ENCODE measurements around the gene MAGEA3. TPM values are rescaled to one million over a fixed set of nuclear protein-coding genes. Genes with fewer than 3 reads are reported as not detected.
"Not testable (repeated sequence)": the region's sequence is repeated elsewhere in the genome, so short reads cannot be mapped to it uniquely, and the experiment has no call there.

Gene MAGEA3, protein sequence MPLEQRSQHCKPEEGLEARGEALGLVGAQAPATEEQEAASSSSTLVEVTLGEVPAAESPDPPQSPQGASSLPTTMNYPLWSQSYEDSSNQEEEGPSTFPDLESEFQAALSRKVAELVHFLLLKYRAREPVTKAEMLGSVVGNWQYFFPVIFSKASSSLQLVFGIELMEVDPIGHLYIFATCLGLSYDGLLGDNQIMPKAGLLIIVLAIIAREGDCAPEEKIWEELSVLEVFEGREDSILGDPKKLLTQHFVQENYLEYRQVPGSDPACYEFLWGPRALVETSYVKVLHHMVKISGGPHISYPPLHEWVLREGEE
- total RNA-seq (not detected in 2 replicates), polyA plus RNA-seq (not detected in 2 replicates)

- H3K79me2 ChIP-seq; H4K20me1 ChIP-seq (ENCODE audit: insufficient read depth, poor library complexity, severe bottlenecking); H3K4me3 ChIP-seq; H3K27ac ChIP-seq; H3K9me3 ChIP-seq (ENCODE audit: low read depth); H3K4me1 ChIP-seq (ENCODE audit: insufficient read depth); H3K9me2 ChIP-seq (replicated peaks; ENCODE audit: insufficient read depth); H3K36me3 ChIP-seq (replicated peaks; ENCODE audit: insufficient read depth, low read depth); H3K4me2 ChIP-seq; H3K27me3 ChIP-seq; DNase-seq (ENCODE audit: low spot score); H2AFZ ChIP-seq: not testable (repeated sequence)
- 94% methylated on average over 5 of the region's 34 CpGs for WGBS (ENCODE audit: low lambda C conversion rate, missing lambda C conversion rate)
Observed at GRCh38 chrX:152697952-152698931, at the start of gene MAGEA3. TSS of gene MAGEA3 (plus strand) at chrX:152698794. CDS start at chrX:152700833, 2,039 bp downstream.

- TF ChIP-seq CTCF (IDR thresholded peaks at IDR 0.05; ENCODE audit: poor library complexity) (no peak), EZH2phosphoT487 (IDR thresholded peaks at IDR 0.05; ENCODE audit: low read depth, severe bottlenecking, unreplicated experiment) (no peak), EZH2 (IDR thresholded peaks at IDR 0.05; ENCODE audit: borderline replicate concordance) (no peak)
- 89% methylated on average over 6 of the region's 6 CpGs for WGBS (ENCODE audit: low lambda C conversion rate, missing lambda C conversion rate)
- H3K4me3 ChIP-seq = no peak overlapping the region
- no peak overlapping the region for H3K4me2 ChIP-seq
- no peaks in the 10 kb centered on the region for H3K36me3 ChIP-seq (replicated peaks; ENCODE audit: insufficient read depth, low read depth)
- no peak for DNase-seq (ENCODE audit: low spot score)
- H4K20me1 ChIP-seq (ENCODE audit: insufficient read depth, poor library complexity, severe bottlenecking) = no peaks in the 10 kb centered on the region
- no peaks in the 10 kb centered on the region for H3K9me3 ChIP-seq (ENCODE audit: low read depth)
- no peak overlapping the region for H3K27ac ChIP-seq
- no peaks in the 10 kb centered on the region for H3K27me3 ChIP-seq
- H2AFZ ChIP-seq = no peak overlapping the region
- no peaks in the 10 kb centered on the region for H3K79me2 ChIP-seq
- no peaks in the 10 kb centered on the region for H3K9me2 ChIP-seq (replicated peaks; ENCODE audit: insufficient read depth)
- H3K4me1 ChIP-seq (ENCODE audit: insufficient read depth) = no peaks in the 10 kb centered on the region
Observed at GRCh38 chrX:152652060-152652459, 46.5 kb upstream of the MAGEA3 start.

GRCh38 chrX:152652467-152652866, 46.1 kb upstream of the MAGEA3 start:
- H3K4me3 ChIP-seq = no peak overlapping the region
- no peak for DNase-seq (ENCODE audit: low spot score)
- no peak overlapping the region for H3K4me2 ChIP-seq
- no peaks in the 10 kb centered on the region for H3K9me3 ChIP-seq (ENCODE audit: low read depth)
- H3K36me3 ChIP-seq (replicated peaks; ENCODE audit: insufficient read depth, low read depth) = no peaks in the 10 kb centered on the region
- TF ChIP-seq CTCF (IDR thresholded peaks at IDR 0.05; ENCODE audit: poor library complexity) = no peak
- TF ChIP-seq EZH2phosphoT487 (IDR thresholded peaks at IDR 0.05; ENCODE audit: low read depth, severe bottlenecking, unreplicated experiment) = no peak
- no peak for TF ChIP-seq EZH2 (IDR thresholded peaks at IDR 0.05; ENCODE audit: borderline replicate concordance)
- H2AFZ ChIP-seq = no peak overlapping the region
- no peaks in the 10 kb centered on the region for H3K27me3 ChIP-seq
- H4K20me1 ChIP-seq (ENCODE audit: insufficient read depth, poor library complexity, severe bottlenecking) = no peaks in the 10 kb centered on the region
- H3K79me2 ChIP-seq = no peaks in the 10 kb centered on the region
- H3K4me1 ChIP-seq (ENCODE audit: insufficient read depth) = no peaks in the 10 kb centered on the region
- H3K27ac ChIP-seq = no peak overlapping the region
- H3K9me2 ChIP-seq (replicated peaks; ENCODE audit: insufficient read depth) = no peaks in the 10 kb centered on the region
- 85% methylated on average over 16 of the region's 16 CpGs for WGBS (ENCODE audit: low lambda C conversion rate, missing lambda C conversion rate)

GRCh38 chrX:152656087-152656486, 42.5 kb upstream of the MAGEA3 start:
- 89% methylated on average over 4 of the region's 4 CpGs for WGBS (ENCODE audit: low lambda C conversion rate, missing lambda C conversion rate)
- no peak for DNase-seq (ENCODE audit: low spot score)
- TF ChIP-seq EZH2phosphoT487 (IDR thresholded peaks at IDR 0.05; ENCODE audit: low read depth, severe bottlenecking, unreplicated experiment) (no peak), EZH2 (IDR thresholded peaks at IDR 0.05; ENCODE audit: borderline replicate concordance) (no peak), CTCF (IDR thresholded peaks at IDR 0.05; ENCODE audit: poor library complexity) (no peak)

More at GRCh38 chrX:152656087-152656486, 42.5 kb upstream of the MAGEA3 start:
- Histone ChIP-seq H3K36me3 (replicated peaks; ENCODE audit: insufficient read depth, low read depth) (no peaks in the 10 kb centered on the region), H3K27ac (no peak overlapping the region), H3K27me3 (no peaks in the 10 kb centered on the region), H3K79me2 (no peaks in the 10 kb centered on the region), H3K4me2 (no peak overlapping the region), H4K20me1 (ENCODE audit: insufficient read depth, poor library complexity, severe bottlenecking) (no peaks in the 10 kb centered on the region), H3K4me1 (ENCODE audit: insufficient read depth) (no peaks in the 10 kb centered on the region), H2AFZ (no peak overlapping the region), H3K9me2 (replicated peaks; ENCODE audit: insufficient read depth) (no peaks in the 10 kb centered on the region), H3K9me3 (ENCODE audit: low read depth) (no peaks in the 10 kb centered on the region), H3K4me3 (no peak overlapping the region)

Measured in hepatocyte (in vitro differentiated cells).